ENCODE results near the gene RANBP10. TPM values are rescaled to one million over a fixed set of nuclear protein-coding genes. Genes with fewer than 3 reads are reported as not detected.

RANBP10 gene
- total and polyA plus RNA-seq, 10 of the 15 experiments (the other 5 are each of a cell fraction or from before 2014, with no cell fraction given), result 1.2 to 20.4 (median 10.8) TPM

DNA sequence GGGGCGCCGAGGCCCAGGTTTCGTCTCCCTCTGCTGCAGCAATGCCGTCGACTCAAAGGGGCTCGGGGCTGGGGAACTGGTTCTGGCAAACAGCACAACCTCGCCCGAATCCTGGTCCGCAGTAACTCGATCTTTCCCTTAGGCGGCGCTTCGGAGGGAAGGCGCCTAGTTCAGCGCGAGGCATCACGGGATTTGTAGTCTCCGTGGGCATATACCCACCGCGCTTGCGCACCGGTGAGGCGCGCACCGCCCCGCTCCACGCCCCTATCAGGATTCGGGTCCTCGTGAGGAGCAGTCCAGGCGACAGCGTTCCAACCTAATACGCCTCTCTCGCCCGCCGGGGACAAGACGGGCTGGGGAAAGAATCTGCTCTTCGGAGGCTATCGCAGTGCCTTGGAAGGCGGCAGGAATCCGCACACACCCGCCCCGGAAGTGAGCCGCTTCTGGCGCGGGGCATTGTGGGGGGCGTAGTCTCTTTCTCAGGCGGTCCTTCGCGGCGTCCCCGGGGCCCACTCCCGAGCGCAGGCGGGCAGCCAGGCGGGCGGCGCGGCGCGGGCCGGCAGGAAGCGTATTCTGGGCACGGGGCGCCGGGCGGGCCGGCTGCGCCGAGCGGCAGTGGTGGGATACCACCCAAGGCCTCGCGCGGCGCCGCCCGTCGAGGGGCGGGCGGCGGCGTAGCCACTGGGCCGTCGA is 35.6 kb upstream of the RANBP10 start, which contains the start of gene THAP11 (continued):
- 0 out of 2 replicates have a peak, but pooled peaks have one; percentile 15 for TF ChIP-seq NR2C1 (IDR thresholded peaks at IDR 0.05)
- 0 out of 2 replicates have a peak, but pooled peaks have one; percentile 39 for TF ChIP-seq WRNIP1 (IDR thresholded peaks at IDR 0.05; ENCODE audit: borderline replicate concordance, low read depth, low read length)
- no peak for TF ChIP-seq E2F8 (IDR thresholded peaks at IDR 0.05; ENCODE audit: low read depth, partially characterized antibody)
- TF ChIP-seq, protein P1, sequence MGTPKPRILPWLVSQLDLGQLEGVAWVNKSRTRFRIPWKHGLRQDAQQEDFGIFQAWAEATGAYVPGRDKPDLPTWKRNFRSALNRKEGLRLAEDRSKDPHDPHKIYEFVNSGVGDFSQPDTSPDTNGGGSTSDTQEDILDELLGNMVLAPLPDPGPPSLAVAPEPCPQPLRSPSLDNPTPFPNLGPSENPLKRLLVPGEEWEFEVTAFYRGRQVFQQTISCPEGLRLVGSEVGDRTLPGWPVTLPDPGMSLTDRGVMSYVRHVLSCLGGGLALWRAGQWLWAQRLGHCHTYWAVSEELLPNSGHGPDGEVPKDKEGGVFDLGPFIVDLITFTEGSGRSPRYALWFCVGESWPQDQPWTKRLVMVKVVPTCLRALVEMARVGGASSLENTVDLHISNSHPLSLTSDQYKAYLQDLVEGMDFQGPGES (IDR thresholded peaks at IDR 0.05), result peak; percentile 13; the same call in 1 of the 2 replicates
- no peak for TF ChIP-seq SP1 (IDR thresholded peaks at IDR 0.05; ENCODE audit: low read depth, low read length)
- TF ChIP-seq ZBTB40 (IDR thresholded peaks at IDR 0.05; ENCODE audit: borderline replicate concordance), result peak; percentile 92
- 0 out of 3 replicates have a peak, but pooled peaks have one; percentile 55 for TF ChIP-seq POU2F2 (IDR thresholded peaks at IDR 0.05; ENCODE audit: borderline replicate concordance, low read depth, low read length)
